Activated CD4-positive, CD25-positive, alpha-beta regulatory T cell (primary cell): ENCODE results near the gene OPRD1.
"Not testable (repeated sequence)": the region's sequence is repeated elsewhere in the genome, so short reads cannot be mapped to it uniquely, and the experiment has no call there.

Source experiments
- DNase-seq, 4 experiments: peaks; one replicate each; lab custom pipeline; 2025; lab: John Stamatoyannopoulos, UW

Gene OPRD1

DNA sequence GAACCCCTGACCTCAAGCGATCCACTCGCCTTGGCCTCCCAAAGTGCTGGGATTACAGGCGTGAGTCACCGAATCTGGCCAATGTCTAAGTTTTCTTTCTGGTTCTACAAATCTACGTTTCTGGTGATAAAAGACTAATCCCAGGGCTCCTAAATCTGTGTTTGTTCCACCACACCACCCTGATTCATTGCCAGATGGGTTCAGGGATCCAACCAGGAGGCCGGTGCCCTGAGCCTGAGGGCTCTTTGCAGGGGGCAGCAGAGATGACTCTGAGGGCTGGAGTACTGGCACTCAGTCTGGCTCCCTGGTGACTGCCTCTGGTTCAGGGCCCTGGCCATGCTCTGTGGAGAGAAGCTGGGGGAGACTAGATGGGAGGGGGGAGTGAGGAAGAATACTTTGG lies 10.5 kb upstream of the OPRD1 start:
- DNase-seq, result no peak

DNA sequence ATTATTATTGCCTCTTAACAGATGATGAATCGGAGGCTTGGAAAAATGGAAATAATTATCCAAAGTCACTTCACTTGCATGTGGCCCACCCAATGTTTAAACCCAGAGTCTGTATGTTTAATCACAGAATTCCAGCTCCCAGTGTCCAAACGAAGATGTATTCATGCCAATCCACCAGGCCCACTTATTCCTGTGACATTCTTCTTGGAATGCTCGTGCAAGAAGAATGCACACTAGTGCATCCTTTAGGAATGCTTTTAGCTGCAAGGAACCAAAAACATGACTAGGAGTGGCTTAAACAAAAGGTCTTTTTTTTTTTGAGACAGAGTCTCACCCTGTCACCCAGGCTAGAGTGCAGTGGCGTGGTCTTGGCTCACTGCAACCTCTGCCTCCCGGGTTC lies 8.9 kb upstream of the OPRD1 start:
- no peak for DNase-seq

DNA sequence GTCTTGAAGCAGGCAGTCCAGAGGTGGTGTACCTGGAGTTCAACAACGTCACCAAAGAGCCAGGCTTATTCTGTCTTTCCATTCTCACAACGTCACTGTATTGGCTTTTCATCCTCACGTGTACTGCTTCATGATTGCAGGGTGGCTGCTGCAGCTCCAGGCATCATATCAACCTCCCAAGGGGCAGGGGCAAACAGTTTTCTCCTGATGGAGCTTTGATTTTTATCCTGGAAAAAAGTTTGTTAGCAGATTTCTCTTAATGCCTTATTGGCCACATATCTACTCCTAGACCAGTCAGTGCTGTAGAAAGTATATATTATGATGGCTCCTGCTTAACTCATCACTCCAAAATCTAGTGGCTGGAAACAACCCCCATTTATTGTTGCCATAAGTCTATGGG lies 8.3 kb upstream of the OPRD1 start:
- DNase-seq, result no peak

DNA sequence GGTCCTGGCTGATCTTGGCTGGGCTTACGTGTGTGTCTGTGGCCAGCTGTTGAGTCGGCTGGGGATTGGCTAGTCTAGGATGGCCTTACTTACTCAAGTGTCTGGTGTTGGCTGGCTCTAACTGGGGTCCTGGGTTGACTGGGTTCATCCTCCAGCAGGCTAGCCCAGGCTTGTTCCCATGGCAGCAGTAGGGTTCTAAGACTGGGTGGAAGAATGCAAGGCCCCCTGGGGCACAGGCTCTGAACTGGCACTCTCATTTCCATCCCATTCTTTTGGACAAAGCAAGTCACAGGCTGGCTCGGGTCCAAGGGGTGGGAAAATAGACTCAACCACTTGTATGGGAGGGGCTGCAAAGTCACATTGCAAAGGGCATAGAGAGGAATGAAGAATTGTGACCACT lies 7.9 kb upstream of the OPRD1 start:
- no peak for DNase-seq

DNA sequence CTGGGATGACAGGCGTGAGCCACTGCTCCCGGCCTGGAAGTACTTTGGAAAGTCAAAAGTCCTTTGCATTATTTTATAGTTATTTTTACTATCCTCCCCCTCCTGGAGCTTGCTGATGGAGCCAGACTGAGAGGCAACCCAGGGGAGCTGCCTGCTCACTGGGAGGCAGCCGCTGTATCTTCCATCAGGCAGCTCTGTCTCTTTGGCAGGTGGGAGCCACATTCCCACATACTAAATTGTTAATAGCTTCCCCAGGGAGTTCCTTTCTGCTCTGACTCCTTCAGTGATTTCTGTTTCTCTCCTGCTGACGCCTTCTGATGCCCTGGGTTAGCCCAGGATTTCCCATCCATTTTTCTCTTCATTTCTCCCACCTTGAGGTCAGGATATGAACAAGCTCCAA lies 4.9 kb upstream of the OPRD1 start:
- DNase-seq, result no peak

- no peak for DNase-seq
Observed at GRCh38 chr1:28807986-28808385, 4.0 kb upstream of the OPRD1 start.

DNA sequence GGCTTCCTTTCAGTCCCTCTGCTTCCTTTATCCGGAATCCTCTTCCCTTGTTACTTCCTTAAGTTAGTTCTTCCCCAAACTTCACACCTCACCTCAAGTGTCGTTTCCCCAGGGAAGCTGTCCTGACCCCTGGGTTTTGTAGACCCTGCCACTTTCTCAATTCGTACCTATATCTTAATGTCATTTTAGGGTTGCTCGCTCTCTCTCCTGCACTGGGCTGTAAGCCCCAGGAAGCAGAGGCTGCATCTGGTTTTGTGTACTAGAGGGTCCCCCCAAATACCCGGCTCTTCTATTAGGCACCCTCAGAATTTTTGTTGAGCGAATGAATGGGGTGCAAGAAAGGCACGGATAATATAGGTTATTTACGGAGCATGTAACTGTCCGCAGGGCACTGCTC lies 603 bp upstream of the OPRD1 start:
- DNase-seq, result no peak

GRCh38 chr1:28812669-28813468 lies 899 bp downstream of the OPRD1 start:
- no peak for DNase-seq

DNA sequence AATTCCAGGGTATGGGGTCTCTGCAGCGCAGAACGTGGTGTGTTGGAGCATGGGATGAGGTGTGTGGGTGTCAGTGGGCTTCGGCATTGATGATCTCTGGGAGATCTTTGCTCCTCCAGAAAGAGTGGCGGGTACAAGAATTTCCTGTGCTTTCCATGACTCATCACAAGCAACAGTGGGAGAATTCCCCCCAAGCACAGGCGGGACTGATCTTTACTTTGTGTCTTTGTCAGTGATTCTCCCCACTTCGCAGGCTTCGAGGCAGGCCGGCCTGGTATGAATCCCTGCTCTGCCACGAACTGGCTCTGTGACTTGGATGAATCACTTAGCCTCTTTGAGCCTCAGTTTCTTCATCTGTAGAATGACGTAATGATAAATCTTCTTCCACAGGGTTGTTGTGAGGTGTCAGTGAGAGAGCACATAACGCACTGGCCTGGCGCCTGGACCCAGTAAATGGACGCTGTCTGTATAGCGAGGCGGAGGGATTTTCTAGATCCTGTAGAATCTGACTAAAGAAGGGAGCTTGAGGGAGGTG lies 2.0 kb downstream of the OPRD1 start:
- DNase-seq, result no peak

GRCh38 chr1:28815533-28816185 lies 3.7 kb downstream of the OPRD1 start:
- DNase-seq, result no peak

- DNase-seq, result no peak
Observed at GRCh38 chr1:28817133-28817532, 5.2 kb downstream of the OPRD1 start.

- no peak for DNase-seq
Observed at GRCh38 chr1:28819020-28819419, 7.0 kb downstream of the OPRD1 start.

- no peak for DNase-seq
Observed at GRCh38 chr1:28822799-28823198, 10.8 kb downstream of the OPRD1 start.

GRCh38 chr1:28824061-28824460 lies 12.1 kb downstream of the OPRD1 start:
- not testable (repeated sequence) for DNase-seq

DNA sequence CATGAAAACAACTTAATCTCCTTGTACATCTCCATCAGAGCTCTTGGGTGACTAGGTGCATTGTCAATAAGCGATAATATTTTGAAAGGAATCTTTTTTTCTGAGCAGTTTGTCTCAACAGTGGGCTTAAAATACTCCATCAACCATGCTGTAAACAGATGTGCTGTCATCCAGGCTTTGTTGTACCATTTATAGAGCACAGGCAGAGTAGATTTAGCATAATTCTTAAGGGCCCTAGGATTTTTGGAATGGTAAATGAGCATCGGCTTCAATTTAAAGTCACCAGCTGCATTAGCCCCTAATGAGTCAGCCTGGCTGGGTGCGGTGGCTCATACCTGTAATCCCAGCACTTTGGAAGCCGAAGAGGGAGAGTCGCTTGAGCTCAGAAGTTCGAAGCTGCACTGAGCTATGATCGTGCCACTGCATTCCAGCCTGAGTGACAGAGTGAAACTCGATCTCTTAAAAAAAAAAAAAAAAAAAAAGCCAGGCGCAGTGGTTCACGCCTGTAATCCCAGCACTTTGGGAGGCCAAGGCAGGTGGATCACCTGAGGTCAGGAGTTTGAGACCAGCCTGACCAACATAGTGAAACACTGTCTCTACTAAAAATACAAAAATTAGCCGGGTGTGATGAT lies 16.4 kb downstream of the OPRD1 start:
- DNase-seq, result not testable (repeated sequence)

- DNase-seq, result no peak
Observed at GRCh38 chr1:28830814-28831213, 18.8 kb downstream of the OPRD1 start.

DNA sequence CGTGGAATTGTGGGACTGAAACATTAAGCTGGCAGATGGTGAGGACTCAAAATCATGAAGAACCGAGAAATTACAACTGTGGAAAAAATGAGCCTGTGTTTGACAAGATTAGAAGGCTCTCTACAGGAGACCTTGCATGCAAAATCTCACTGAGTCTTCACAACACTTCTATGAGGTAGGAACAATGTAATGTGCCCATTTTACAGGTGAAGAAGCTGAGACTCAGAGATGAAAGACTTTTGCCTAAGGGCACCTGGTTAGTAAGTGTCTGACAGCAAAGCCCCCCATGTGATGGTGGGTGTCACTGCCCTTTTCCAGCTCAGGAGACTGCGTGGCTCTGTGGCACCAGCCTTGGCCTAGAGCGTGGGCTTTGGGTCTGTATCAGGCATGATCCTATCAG lies 21.0 kb downstream of the OPRD1 start:
- no peak for DNase-seq

DNA sequence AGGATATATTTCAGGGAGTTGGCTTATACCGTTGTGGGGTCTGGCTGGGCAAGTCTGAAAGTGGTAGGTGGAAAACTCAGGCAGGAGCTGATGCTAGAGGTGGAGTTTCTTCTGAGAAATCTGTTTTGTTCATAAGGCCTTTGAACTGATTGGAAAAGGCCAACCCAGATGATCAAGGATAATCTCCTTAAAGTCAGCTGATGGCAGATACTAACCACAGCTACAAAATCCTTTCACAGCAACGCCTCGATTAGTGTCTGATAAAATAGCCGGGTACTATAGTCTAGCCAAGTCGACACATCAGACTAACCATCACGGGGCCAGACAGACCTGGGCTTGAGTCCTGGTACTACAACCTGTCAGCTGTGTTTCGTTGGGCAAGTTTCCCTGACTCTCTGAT lies 21.4 kb downstream of the OPRD1 start:
- DNase-seq, result no peak

GRCh38 chr1:28835237-28835650 lies 23.3 kb downstream of the OPRD1 start:
- no peak for DNase-seq

DNA sequence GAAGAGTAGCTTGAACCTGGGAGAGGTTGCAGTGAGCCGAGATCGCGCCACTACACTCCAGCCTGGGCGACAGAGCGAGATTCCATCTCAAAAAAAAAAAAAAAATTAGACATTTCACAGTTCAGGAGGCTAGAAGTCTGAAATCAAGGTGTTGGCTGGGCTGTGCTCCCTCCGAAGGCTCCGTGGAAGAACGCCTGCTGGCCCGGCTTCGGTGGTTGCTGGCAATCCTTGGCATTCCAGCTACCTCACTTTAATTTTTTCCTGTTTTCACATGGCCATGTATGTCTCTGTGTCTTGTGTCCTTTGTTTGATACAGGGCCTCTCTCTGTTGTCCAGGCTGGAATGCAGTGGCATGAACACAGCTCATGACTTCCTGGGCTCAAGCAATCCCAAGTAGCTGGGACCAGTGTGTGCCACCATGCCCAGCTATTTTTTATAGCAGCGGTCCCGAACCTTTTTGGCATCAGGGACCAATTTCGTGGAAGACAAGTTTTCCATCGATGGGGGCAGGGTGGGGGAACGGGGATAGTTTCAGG lies 24.5 kb downstream of the OPRD1 start:
- no peak for DNase-seq

- no peak for DNase-seq
Observed at GRCh38 chr1:28840928-28841544, 29.1 kb downstream of the OPRD1 start.
